ENCODE measurements around the gene EVX2.

The EVX2 gene

DNA sequence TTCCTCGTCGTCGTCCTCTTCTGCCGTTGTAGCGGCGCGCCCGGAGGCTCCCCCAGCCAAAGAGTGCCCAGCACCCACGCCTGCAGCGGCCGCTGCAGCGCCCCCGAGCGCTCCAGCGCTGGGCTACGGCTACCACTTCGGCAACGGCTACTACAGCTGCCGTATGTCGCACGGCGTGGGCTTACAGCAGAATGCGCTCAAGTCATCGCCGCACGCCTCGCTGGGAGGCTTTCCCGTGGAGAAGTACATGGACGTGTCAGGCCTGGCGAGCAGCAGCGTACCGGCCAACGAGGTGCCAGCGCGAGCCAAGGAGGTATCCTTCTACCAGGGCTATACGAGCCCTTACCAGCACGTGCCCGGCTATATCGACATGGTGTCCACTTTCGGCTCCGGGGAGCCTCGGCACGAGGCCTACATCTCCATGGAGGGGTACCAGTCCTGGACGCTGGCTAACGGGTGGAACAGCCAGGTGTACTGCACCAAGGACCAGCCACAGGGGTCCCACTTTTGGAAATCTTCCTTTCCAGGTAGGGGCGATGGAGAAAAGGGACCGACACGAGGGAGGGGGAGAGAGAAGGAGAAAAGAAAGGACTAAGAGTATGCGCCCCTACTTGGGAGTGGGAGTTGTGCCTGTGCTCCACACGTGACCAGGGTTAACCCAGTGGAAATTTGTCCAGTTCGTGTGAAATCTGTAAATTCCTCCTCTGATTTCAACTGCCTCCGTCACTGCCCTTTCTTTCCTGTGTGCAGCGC lies 9.6 kb upstream of the EVX2 start:
- TF ChIP-seq, protein P1, sequence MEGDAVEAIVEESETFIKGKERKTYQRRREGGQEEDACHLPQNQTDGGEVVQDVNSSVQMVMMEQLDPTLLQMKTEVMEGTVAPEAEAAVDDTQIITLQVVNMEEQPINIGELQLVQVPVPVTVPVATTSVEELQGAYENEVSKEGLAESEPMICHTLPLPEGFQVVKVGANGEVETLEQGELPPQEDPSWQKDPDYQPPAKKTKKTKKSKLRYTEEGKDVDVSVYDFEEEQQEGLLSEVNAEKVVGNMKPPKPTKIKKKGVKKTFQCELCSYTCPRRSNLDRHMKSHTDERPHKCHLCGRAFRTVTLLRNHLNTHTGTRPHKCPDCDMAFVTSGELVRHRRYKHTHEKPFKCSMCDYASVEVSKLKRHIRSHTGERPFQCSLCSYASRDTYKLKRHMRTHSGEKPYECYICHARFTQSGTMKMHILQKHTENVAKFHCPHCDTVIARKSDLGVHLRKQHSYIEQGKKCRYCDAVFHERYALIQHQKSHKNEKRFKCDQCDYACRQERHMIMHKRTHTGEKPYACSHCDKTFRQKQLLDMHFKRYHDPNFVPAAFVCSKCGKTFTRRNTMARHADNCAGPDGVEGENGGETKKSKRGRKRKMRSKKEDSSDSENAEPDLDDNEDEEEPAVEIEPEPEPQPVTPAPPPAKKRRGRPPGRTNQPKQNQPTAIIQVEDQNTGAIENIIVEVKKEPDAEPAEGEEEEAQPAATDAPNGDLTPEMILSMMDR (conservative IDR thresholded peaks at IDR 0.05; ENCODE audit: low read depth, low read length), result no peak
- no peak overlapping the region for H3K4me3 ChIP-seq (ENCODE audit: low read depth, low read length)
- DNase-seq (ENCODE audit: low read depth), result no peak

DNA sequence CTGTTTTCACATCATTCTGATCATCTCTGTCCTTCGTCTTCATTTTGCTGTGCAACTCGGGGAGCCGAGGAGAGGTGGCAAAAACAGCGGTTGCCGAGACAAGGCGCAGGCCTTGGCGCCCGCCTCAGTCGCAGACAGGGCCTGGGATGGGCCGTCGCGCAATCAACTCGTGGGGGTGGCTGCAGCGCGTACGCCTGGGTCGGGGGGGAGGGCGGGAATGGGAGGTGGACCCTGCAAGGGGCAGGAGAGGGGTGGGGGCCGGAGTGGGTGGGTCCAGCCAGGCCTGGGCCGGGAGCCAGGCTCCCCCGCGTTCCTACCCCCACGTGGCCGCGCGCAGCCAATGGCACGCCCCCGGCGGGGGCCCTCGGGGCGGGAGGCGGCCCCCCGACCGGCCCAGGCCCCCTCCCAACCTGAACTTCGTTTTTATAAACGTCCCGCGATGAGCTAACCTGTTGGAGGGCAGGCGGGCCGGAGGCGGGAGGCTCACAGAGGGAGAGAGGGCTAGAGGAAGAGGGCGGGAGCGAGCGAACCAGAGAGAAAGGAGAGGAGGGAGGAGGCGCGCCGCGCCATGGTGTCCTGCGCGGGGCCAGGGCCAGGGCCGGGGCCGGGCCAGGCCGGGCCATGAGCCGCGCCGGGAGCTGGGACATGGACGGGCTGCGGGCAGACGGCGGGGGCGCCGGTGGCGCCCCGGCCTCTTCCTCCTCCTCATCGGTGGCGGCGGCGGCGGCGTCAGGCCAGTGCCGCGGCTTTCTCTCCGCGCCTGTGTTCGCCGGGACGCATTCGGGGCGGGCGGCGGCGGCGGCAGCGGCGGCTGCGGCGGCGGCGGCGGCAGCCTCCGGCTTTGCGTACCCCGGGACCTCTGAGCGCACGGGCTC lies 8.7 kb upstream of the EVX2 start, which contains the start of gene HOXD13:
TSS of gene HOXD13 (plus strand) at position 452 of the 875 bp plus-strand sequence. CDS start at position 622, 170 bp downstream.
- H3K4me3 ChIP-seq (ENCODE audit: low read depth, low read length), result no peak within 1 kb of the TSS

GRCh38 chr2:176091329-176092258 lies 7.8 kb upstream of the EVX2 start:
- no peak overlapping the region for H3K4me3 ChIP-seq (ENCODE audit: low read depth, low read length)
- TF ChIP-seq, protein P1 (conservative IDR thresholded peaks at IDR 0.05; ENCODE audit: low read depth, low read length), result no peak
- DNase-seq (ENCODE audit: low read depth), result no peak

More for the DNA sequence above, 8.7 kb upstream of the EVX2 start, which contains the start of gene HOXD13:
- TF ChIP-seq, protein P1 (conservative IDR thresholded peaks at IDR 0.05; ENCODE audit: low read depth, low read length), result no peak
- DNase-seq (ENCODE audit: low read depth), result no peak

- no peak overlapping the region for H3K4me3 ChIP-seq (ENCODE audit: low read depth, low read length)
- TF ChIP-seq, protein P1 (conservative IDR thresholded peaks at IDR 0.05; ENCODE audit: low read depth, low read length), result no peak
- no peak for DNase-seq (ENCODE audit: low read depth)
Observed at GRCh38 chr2:176090862-176091261, 7.1 kb upstream of the EVX2 start.

- no peak overlapping the region for H3K4me3 ChIP-seq (ENCODE audit: low read depth, low read length)
- TF ChIP-seq, protein P1 (conservative IDR thresholded peaks at IDR 0.05; ENCODE audit: low read depth, low read length), result no peak
- DNase-seq (ENCODE audit: low read depth), result no peak
Observed at GRCh38 chr2:176089843-176090395, 6.2 kb upstream of the EVX2 start.
